Measurements from ENCODE around the gene ACAT1.

DNA sequence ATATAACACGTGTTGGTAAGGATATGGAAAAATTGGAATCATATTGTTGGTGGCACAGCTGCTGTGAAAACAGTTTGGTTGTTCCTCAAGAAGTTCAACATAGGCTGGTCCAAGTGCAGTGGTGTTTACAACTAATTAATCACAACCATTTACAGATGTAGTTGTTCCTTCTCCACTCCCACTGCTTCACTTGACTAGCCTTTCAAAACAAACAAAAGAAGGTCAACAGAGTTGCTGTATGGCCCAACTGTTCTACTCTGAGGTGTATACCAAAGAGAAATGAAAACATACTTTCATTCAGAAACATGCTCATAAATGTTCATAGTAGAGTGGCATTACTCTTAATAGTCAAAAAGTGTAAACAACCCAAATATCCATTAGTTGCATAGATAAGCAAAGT, 36.6 kb upstream of the ACAT1 start:
- TF ChIP-seq, protein P1, sequence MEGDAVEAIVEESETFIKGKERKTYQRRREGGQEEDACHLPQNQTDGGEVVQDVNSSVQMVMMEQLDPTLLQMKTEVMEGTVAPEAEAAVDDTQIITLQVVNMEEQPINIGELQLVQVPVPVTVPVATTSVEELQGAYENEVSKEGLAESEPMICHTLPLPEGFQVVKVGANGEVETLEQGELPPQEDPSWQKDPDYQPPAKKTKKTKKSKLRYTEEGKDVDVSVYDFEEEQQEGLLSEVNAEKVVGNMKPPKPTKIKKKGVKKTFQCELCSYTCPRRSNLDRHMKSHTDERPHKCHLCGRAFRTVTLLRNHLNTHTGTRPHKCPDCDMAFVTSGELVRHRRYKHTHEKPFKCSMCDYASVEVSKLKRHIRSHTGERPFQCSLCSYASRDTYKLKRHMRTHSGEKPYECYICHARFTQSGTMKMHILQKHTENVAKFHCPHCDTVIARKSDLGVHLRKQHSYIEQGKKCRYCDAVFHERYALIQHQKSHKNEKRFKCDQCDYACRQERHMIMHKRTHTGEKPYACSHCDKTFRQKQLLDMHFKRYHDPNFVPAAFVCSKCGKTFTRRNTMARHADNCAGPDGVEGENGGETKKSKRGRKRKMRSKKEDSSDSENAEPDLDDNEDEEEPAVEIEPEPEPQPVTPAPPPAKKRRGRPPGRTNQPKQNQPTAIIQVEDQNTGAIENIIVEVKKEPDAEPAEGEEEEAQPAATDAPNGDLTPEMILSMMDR (IDR thresholded peaks at IDR 0.05), result no peak
- TF ChIP-seq POLR2A (IDR thresholded peaks at IDR 0.05), result no peak

All from esophagus squamous epithelium (tissue), 4 donors.